GM18519 (cell line): ENCODE measurements around the gene NT5DC2.

ENCODE experiments used
- ATAC-seq: cut with Tn5 transposase; IDR thresholded peaks from one replicate; pipeline ENCODE4 v1.9.1; 2021; ENCODE audit warnings: mild to moderate bottlenecking, moderate library complexity; ENCODE audit not compliant: unreplicated experiment, low FRiP score

NT5DC2 gene

GRCh38 chr3:52512727-52513126 is 20.9 kb downstream of the NT5DC2 start:
- no peak for ATAC-seq

GRCh38 chr3:52512105-52512504 is 21.6 kb downstream of the NT5DC2 start:
- no peak for ATAC-seq

- ATAC-seq = no peak
Observed at GRCh38 chr3:52511509-52511908, 22.1 kb downstream of the NT5DC2 start.

GRCh38 chr3:52509753-52510328 is 23.8 kb downstream of the NT5DC2 start:
- no peak for ATAC-seq

- ATAC-seq = no peak
Observed at GRCh38 chr3:52507359-52507758, 26.3 kb downstream of the NT5DC2 start.

GRCh38 chr3:52506266-52506966 is 27.2 kb downstream of the NT5DC2 start:
- no peak for ATAC-seq

- no peak for ATAC-seq
Observed at GRCh38 chr3:52504977-52505376, 28.7 kb downstream of the NT5DC2 start.

GRCh38 chr3:52503788-52504424 is 29.8 kb downstream of the NT5DC2 start:
- ATAC-seq = no peak

GRCh38 chr3:52502808-52503350 is 30.8 kb downstream of the NT5DC2 start:
- no peak for ATAC-seq

- ATAC-seq = no peak
Observed at GRCh38 chr3:52502001-52502400, 31.7 kb downstream of the NT5DC2 start.

- no peak for ATAC-seq
Observed at GRCh38 chr3:52501046-52501445, 32.6 kb downstream of the NT5DC2 start.

- ATAC-seq = no peak
Observed at GRCh38 chr3:52498137-52499054, 35.3 kb downstream of the NT5DC2 start.

- no peak for ATAC-seq
Observed at GRCh38 chr3:52495777-52496602, 37.7 kb downstream of the NT5DC2 start.

- no peak for ATAC-seq
Observed at GRCh38 chr3:52494886-52495495, 38.7 kb downstream of the NT5DC2 start, which contains the start of gene STAB1. STAB1 (plus strand) TSS chr3:52495338; CDS start chr3:52495414, 76 bp downstream.

GRCh38 chr3:52494445-52494844 is 39.2 kb downstream of the NT5DC2 start:
- ATAC-seq = no peak

GRCh38 chr3:52493232-52494017 is 40.2 kb downstream of the NT5DC2 start:
- ATAC-seq = no peak

- no peak for ATAC-seq
Observed at GRCh38 chr3:52492059-52492458, 41.6 kb downstream of the NT5DC2 start.

- ATAC-seq = no peak
Observed at GRCh38 chr3:52490939-52491526, 42.6 kb downstream of the NT5DC2 start.
